HG03060 (cell line): Measurements from ENCODE around the gene NUTM2A.
"Not testable (repeated sequence)": the region's sequence is repeated elsewhere in the genome, so short reads cannot be mapped to it uniquely, and the experiment has no call there.

ENCODE experiments used
- ATAC-seq: cut with Tn5 transposase; IDR thresholded peaks from one replicate; pipeline ENCODE4 v1.9.1; 2021; ENCODE audit warnings: low read depth, moderate number of reproducible peaks; ENCODE audit not compliant: unreplicated experiment

The NUTM2A gene, protein sequence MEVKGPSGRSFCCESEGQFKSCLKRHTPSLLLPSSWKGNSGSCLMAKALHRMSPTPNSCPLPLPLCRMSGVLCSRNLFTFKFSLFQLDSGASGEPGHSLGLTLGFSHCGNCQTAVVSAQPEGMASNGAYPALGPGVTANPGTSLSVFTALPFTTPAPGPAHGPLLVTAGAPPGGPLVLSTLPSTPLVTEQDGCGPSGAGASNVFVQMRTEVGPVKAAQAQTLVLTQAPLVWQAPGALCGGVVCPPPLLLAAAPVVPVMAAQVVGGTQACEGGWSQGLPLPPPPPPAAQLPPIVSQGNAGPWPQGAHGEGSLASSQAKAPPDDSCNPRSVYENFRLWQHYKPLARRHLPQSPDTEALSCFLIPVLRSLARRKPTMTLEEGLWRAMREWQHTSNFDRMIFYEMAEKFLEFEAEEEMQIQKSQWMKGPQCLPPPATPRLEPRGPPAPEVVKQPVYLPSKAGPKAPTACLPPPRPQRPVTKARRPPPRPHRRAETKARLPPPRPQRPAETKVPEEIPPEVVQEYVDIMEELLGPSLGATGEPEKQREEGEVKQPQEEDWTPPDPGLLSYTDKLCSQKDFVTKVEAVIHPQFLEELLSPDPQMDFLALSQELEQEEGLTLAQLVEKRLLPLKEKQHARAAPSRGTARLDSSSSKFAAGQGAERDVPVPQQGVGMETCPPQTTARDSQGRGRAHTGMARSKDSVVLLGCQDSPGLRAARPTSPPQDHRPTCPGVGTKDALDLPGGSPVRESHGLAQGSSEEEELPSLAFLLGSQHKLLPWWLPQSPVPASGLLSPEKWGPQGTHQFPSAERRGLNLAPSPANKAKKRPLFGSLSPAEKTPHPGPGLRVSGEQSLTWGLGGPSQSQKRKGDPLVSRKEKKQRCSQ

DNA sequence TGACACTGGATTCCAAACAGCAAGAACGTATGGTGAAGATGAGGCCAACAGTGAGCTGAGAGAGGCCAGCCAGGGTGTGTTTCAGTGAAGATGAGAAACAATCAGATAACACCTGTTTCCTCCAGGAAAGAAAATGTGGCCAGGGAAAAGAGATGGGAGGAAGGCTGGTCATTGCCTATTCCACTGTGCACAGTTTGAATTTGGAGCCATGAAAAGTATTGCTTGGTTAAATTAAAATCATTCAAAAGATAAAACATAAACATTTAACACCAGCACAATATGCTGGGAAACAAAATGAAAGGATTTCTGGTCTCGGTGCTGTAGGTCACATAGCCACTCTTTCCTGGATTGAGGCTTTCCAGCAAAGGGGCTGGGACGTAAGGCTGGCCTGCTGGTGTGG, at the start of gene NUTM2A:
TSS of gene NUTM2A (plus strand) at position 301 of the 400 bp plus-strand sequence. CDS start 383 bp downstream, outside the sequence.
- not testable (repeated sequence) for ATAC-seq

DNA sequence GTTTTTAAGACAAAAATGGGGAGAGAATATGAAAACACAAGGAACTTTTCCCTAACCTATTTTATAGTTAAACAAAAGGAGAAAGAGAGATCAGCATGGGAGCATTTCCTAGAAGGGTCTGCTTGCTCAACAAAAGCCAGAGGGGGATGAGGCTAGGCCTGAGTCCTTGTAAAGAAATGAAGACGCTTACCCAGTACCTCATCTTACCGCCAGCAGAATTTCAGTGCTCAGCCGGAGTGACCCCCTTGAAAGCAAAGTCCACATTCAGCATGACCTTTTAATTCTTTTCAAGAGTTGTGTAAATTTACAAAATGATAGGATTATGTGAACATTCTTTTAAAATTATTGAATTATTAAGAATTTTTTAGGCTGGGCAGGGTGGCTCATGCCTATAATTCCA, 47.7 kb upstream of the NUTM2A start:
- not testable (repeated sequence) for ATAC-seq

DNA sequence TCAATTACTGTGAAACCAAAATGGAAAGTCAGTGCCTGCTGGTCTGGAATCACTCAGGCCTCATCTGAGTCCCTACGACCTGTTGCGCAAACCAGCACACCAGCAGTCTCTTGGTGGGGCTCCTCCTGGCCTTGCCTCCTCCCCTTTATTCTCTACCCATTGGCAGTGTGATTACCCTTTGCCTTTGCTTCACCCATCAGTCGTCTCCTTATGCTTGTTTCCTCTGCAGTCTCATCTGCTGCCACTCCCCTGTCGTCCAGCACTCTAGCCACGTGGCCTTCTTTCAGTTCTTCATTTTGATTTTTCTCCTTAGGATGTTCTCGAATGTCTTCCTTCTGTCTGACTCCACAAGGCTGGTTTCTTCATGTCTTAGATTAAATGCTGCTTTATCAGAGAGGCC, 40.8 kb upstream of the NUTM2A start:
- not testable (repeated sequence) for ATAC-seq

DNA sequence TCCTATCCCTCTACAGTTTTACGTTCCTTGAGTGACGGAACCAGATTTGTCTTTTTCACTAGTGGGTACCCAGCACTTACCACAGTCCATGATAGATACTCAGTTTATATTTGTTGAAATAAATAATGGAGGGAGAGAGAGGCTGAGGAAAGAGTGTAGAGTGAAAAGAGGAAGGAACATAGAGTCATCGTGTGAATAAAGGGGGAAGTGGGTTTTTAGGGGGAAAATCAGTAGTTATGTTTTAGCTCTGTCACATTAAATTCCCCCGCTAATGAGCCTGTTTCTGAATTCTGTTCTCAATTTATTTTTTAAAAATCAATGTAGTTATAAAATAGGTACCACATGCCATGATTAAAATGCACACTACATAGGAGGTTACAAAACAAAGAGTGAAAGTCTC, 39.2 kb upstream of the NUTM2A start:
- not testable (repeated sequence) for ATAC-seq

DNA sequence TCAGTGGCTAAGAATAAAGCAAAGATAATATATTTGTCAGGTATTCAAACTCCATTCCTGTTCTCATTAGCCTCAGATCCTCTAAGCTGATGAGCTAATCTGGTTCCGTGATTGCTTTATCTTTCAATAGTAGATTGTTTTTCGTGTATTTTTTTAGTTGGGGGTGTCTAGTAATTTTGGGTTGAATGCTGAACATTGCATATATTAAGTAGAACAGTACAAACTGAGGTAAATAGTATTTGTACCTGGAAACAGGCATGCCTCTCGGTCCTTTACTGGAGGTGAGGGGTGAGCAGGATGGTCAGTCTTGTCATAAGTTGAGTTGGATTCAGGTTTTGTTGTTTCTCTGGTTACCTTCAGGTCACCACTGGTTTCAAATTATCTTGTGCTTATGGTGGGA, 37.7 kb upstream of the NUTM2A start:
- ATAC-seq = not testable (repeated sequence)

DNA sequence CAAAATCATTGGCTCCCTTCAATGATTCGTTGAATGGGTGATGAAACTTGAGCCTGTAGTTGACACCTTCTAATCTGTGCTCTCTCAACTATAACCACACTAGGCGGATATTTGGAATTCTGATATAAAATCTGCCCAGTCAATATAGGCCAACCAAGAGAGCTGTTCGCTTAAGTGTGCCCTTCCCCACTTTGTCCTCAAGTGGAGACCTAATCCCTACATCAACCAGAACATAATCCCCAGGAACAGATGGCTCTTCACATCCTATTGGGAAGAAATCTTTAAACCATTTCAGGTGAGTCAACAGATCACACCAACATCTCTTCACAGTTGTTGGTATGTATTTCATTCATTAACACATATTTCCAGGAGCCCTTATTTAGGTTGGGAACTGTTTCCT, 33.4 kb upstream of the NUTM2A start:
- not testable (repeated sequence) for ATAC-seq

DNA sequence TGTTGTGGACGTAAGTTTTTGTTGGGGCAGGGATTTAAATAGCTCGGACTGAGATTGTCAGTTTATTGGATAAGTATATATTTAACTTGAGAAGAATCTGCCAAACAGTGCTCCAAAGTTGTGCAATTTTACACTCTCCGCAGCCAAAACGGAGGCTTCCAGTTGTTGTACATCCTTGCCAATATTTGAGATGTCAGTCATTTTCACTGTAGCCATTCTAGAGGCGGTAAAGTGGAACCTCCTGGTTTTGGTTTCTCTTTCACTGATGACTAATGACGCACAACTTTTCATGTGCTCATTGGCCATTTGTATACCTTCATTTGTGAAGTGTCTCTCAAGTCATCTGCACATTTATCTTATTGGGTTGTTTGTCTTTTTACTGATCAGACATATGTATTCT, 24.3 kb upstream of the NUTM2A start:
- peak; percentile 62 for ATAC-seq

DNA sequence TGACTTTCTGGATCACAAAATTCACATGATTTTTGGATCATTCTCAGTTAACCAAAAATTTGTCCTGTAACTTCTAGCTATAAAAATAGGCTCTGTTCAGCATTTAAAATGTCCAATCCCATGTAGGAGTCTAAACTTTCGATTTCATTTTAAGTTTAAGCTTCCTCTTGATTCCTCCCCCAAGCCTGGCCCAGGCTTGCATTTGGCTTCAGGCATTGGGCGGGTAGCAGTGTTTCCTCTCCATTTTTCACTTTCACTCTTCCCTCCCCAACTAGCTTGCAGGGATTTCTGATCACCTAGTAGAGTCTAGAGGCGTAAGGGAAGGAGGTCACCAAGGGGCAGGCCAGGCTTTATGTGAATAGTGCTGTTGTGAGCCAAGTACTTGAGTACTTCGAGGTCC, 20.4 kb upstream of the NUTM2A start:
- ATAC-seq = not testable (repeated sequence)

DNA sequence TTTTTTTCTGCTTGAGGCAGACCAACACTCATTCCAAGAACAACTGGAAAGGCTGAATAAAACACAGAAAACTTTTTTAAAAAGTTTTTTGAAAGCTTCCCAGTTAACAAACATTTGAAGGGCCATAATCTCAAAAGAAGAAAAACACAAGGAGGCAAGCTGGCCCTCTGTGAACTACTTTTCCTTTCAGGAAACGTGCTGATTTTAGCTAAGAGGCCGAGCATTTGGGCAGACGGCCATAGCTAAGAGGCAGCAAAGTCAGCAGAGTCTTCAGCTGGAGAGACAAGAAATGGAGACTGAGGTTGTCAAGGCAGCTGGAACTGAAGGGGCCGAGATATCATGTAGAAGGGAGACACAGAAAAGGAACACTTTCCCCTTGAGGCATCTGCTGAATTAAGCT, 18.3 kb upstream of the NUTM2A start:
- ATAC-seq = not testable (repeated sequence)

DNA sequence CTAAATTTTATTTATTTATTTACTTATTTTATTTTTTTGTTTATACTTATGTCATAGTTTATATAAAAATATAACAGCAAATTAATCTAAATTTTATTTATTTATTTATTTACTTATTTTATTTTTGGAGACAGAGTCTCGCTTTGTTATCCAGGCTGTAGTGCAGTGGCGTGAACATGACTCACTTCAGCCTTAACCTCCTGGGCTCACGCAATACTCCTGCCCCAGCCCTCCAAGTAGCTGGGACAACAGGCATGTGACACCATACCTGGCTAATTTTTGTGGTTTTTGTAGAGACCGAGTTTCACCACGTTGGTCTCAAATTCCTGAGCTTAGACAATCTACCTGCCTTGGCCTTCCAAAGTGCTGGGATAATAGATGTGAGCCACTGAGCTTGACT, 14.9 kb upstream of the NUTM2A start:
- ATAC-seq = not testable (repeated sequence)

DNA sequence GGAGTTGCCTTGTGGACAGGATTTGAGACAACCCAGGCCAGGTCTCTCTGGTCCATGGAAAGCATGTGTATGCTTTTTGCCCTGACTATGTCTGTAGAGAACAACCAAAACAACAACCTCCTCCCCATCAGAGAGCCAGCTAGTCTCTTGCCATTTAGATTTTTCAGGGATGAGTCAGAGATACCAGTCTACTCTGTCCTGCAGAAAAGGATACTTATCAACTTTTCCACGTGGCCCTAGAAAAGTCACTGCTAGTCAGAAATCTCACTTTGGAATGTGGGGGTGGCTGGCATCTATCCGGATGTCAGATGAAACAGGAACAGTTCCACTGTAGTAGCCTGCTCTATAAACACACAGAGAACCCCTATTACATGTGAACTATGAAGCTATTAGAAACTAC, 13.4 kb upstream of the NUTM2A start:
- not testable (repeated sequence) for ATAC-seq

DNA sequence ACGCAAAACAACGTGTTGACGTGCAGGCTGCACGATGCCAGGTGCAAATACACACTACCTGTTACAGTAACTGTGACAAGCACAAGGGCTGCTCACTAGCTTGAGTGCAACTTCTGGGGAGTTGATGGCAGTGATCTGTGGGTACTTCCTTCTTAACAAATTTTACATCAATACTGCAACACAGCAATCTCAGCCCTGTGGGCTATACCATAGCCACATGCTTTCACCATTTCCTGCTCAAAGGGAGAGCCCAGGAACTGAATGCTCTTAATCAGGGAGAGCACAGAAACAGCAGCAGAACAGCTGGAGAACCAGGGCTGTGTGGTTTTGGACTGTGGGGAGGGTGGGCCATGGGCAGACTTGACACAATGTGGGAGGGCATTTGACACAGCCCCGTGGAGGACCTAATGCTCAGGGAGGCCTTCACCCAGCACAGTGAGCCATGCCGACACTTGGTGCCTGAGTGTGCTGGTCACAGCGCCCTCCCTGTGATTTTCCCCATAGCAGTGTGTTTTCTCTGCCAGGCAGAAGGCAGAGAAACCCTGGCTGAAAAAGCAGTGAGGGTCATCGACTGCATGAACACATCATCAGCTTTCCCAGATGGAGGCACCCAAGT, 12.0 kb upstream of the NUTM2A start:
- ATAC-seq = not testable (repeated sequence)

DNA sequence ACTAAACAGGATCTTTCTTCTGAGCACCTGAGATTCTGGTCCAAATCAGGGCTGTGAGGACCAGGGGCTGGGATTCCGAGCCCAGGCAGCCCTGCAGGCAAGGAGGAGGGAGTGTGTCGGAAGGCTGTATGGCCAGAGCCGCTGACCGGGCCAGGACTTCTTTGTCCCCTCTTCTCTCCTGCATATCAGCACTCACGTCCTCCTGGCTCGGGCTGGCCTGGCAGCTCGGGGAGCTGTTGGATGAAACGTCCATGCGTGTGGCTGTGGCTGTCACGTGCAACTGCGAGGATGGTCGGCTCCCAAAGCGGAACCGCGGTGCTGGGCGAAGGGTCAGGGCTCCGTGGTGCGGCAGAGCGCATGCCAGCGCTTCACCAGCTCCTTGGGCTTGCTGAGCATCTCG, 11.4 kb upstream of the NUTM2A start:
- ATAC-seq = not testable (repeated sequence)

DNA sequence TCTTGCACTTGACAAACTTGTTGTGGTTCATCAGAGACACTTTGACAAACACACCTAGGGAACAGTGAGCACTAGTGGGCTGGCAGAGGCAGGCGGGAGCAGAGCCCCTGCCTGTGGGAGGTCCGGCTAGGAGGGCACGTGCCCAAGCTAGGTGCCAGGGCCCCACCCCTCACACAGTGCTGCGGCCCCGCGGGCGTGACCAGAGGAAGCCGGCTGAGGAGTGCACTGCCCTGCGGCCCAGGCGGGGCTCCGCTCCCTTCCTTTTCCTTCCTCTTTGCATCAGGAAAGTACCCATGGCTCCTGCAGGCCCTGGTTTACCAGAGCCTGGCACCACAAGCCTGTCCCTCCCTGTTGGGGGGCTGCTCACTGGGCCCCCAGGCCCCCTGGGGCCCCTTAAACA, 9.1 kb upstream of the NUTM2A start:
- ATAC-seq = not testable (repeated sequence)

DNA sequence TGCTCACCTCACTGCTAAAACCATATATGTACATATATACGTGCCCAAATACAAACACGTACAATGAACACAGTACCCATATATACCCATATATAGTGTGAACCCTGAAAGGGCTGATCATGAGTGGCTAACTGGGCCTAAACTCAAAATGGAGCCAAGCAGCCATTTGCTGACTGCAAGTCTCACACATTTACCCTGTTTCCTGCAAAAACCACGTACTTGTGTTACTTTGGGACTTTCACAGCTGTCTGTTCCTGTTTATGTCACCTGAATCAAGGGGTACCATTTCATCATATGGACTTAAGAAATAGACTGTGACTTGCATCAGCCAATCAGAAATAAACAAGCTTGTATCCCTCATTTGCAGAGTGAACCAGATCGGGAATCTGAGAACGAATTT, 5.9 kb upstream of the NUTM2A start:
- not testable (repeated sequence) for ATAC-seq

DNA sequence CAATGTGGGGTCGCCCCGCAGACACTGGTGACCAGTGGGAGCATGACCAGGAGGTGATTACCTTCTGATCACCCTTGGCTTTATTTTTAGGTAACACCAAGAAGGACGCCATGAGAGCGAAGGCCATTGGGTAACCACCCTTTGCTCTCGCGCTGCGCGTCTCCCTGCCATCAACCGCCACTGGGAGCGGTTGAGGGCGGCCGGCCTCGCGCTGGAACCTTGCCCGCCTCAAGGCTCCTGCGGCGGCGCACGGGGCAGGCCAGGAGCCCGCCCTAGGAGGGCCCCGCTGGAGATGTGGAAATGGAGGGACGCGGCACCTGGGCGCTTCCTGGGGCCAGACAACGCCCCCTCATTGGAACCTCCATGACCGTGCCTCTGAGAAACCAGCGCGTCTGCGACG, 2.5 kb upstream of the NUTM2A start:
- not testable (repeated sequence) for ATAC-seq

DNA sequence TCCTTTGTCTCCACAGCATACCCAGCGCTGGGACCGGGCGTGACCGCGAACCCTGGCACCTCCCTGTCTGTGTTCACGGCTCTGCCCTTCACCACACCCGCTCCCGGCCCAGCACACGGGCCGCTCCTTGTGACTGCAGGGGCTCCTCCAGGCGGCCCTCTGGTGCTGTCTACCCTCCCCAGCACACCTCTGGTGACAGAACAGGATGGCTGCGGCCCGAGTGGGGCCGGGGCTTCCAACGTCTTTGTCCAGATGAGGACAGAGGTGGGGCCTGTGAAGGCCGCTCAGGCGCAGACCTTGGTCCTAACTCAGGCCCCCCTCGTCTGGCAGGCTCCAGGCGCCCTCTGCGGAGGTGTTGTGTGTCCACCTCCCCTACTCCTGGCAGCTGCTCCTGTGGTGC, 3.0 kb downstream of the NUTM2A start:
- not testable (repeated sequence) for ATAC-seq

DNA sequence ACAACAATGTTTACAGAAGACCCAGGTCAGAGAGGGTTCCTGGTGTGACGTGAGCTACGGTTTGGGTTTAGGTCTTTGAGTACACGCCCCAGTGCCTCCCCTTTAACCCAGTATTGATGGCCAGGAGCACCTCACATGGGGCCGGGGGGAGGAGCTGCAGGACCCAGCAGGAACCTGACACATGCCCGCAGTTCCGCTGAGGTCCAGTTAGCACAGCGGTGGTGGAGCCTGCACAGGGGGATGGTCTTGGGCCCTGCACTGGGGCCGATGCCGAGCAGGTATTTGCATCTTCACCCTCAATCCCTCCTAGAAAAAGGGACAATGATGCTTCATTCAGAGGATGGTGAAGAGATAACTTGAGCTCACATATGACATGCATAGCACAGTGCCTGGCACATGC, 4.0 kb downstream of the NUTM2A start:
- not testable (repeated sequence) for ATAC-seq

DNA sequence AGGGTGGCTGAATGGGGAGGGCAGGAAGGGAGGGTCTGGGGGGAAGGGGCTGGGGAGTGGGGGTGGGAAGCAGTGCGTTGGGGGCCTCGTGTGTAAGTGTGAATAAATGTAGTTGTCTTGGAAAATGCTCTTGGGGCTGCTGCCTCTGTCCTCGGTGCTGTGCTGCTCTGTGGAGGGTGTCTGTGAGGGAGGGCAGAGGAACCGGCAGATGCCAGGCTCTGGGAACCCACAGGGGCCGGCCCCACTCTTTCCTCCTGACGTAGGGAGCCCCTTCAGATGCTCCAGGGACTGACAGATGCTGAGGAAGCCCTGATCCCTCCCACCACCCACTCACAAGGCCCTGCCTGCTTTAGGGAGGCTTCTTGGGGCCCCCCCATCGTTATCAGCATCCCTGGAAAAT, 9.6 kb downstream of the NUTM2A start:
- not testable (repeated sequence) for ATAC-seq

DNA sequence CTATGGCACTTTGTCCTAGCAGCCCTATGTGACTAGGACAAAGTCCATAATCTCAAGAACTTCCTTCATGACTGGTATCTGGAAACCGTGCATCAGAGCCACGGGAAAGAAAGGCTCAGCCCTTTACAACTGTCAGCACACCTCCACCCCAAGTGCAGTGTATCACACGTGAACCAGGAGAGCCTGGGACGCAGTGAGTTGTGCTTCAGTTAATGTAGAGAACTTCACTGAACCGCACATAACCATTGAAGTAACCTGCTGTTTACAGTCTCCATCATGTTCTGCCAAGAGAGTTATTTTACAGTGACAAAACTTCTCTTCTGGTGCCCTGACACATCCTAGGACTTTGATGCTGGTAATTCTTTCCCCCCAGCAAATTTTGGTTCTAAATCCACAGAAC, 12.0 kb downstream of the NUTM2A start:
- not testable (repeated sequence) for ATAC-seq

DNA sequence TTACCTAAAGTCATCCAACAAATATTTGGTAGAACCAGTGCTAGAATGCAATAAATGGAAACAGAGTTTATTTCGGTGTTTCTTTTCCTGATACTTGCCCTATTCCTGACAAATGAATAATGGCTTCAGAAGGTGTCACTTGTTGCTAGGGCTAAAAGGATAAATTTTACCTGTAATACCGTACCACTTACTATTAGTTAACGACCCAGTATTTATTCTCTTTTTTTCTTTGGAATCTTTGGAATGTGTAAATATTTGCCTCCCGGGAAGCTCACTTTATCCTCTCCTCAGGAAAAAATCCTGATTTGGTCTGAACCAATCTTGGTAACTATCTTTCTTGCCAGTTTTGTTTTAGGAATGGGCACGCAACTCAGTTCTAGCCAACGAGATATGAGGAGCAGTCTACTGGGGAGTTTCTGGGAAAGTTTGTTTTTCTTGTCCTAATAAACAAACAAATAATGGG, 14.1 kb downstream of the NUTM2A start:
- not testable (repeated sequence) for ATAC-seq
